ENCODE measurements around the gene ADSS1.
"Not testable (repeated sequence)": the region's sequence is repeated elsewhere in the genome, so short reads cannot be mapped to it uniquely, and the experiment has no call there.

Gene ADSS1

GRCh38 chr14:104717646-104718045, 6.4 kb upstream of the ADSS1 start:
- DNase-seq (ENCODE audit: low read depth in 2 of 2): no peak

- DNase-seq (ENCODE audit: low read depth in 2 of 2): no peak
Observed at GRCh38 chr14:104718147-104718546, 5.9 kb upstream of the ADSS1 start.

DNA sequence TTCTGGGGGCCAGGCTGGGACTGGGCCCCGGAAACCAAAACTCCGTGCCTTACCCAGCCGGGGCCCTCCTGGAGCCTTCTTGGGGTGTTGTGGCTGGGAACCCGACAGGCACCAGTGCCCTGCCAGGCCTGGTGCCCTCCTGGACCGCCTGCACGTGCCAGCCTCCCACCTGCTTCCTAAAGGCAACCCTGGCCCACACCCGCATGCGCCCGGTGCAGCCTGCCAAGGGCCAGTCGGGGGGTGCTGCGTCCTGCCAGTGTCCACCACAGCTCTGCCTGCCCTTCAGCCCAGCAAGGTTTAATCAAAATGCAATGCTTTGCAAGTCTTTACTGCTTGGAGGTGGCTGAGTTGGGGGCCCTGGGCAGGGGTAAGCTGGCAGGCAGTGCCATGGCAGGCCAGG, 5.2 kb upstream of the ADSS1 start:
- no peak for DNase-seq (ENCODE audit: low read depth in 2 of 2)

DNA sequence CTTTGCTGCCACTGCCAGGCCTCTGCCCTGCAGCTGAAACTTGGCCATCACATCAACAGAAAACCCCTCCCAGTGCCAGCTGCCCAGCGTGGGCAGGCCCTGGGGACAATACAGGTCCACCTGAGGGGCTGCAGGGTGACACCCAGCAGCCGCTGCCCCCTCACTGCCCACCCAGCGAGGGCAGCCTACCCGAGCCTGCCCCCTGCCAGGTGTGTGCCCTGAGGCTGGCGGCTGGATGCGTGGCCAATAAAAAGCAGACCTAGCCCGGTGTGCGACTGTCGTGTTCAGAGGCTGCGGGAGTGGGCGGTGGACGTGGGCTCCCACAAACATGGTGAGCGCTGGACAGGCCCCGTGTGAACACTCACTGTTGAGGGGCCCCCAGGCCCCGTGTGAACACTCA, 4.7 kb upstream of the ADSS1 start:
- DNase-seq (ENCODE audit: low read depth in 2 of 2): no peak

DNA sequence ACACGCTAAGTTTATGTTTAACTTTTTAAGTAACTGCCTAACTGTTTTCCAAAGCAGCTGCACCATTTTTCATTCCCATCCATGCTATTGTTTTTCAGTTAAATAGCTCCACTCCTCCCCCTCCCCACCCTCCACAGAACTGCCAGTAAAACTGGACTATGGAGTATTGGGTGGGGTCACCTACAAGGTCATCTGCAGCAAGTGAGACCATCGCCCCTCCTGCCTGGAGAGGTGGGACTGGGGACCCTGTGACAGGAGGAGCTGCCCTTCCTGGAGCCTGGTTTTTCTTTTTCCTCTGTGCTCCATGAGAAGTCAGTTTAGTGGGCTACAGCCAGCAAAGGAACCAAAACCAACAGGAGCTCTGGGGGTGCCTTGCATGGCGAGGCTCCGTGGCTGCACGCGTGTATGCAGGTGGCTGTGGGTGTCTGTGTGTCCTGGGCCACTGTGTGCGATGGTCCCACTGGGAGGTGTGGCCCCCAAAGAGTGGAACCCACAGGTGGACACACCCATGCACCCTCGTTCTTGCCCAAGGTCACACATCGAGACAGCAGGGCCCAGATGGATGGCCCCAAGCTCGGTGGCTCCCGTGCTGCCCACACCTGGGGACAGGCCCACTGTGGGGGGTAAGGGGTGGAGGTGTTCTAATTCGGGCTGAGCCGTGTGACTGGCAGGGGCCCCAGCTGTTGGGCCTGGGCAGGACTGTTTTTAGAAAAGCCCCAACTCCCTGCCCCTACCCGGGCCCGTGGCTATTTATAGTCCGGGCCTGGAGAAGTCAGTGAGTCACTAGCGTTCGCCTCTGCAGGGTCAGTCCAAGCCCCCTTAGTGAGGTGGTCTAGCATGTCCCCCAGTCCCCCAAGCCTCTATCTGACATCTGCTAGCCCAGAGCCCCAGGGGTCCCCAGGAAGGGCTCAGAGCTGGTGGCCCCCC, 2.3 kb upstream of the ADSS1 start:
- no peak for DNase-seq (ENCODE audit: low read depth in 2 of 2)

GRCh38 chr14:104722938-104723650, 935 bp upstream of the ADSS1 start:
- no peak for DNase-seq (ENCODE audit: low read depth in 2 of 2)

DNA sequence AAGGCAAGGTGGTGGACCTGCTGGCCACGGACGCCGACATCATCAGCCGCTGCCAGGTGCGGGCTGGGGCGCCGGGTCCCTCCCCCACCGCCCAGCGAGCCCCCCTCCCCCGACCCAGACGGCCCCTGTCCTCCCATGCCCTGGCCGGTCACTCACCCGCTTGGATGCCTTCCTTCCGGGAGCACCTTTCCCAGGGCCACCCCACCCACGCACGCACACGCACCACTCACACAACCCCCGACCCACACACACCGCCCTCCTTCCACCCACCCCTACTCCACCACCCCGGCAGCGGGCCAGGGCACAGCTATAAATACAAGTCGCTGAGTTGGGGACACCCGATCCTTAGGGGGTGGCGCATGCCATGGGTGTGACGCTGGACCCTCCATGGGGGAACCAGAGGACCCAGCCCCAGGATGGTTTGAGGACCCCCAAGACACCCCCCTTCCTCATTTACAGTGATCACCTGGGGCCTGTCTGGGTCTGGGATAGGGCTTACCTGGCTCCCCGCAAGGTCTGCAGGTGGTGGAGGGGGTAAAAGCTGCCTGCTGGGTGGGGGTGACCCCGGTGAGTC, 465 bp downstream of the ADSS1 start:
- DNase-seq (ENCODE audit: low read depth in 2 of 2): no peak

GRCh38 chr14:104724981-104725771, 1.1 kb downstream of the ADSS1 start:
- no peak for DNase-seq (ENCODE audit: low read depth in 2 of 2)

DNA sequence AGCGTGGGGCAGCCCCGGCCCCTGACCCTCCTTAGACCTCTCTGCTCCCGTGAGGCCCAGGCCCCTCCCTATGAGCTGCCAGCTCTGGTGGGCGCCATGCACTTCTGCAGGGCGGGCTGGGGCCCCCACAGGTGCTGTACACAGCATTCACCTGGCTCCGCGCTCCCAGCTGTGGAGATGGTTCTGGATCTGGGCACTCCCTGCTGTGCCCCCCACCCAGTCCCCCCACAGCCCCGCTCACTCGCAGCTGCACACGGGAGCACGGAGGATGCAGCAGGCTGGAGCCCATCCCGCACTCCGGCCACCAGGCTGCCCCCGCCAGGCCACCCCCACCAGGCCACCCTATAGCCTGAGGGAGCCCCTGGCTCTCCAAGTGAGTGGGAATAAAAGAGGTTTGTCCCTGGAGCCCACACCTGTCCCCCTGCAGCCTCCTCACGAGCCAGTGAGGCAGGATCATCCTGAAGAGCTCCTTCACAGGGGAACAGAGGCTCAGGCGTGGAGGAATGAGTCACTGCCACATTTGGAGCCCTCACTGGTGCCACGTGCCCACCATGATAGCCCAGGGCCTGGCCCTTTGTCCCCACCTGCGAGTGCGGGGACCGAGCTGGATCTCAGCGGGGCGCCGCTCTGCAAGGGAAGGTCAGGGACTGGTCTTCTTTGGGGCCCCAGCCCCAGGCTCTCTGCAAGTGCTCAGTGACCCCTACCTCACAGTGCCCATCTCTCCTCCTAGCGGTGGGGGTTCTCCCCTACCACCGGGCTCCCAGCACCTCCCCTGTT, 1.9 kb downstream of the ADSS1 start:
- no peak for DNase-seq (ENCODE audit: low read depth in 2 of 2)

- DNase-seq (ENCODE audit: low read depth in 2 of 2): no peak
Observed at GRCh38 chr14:104726600-104727451, 2.8 kb downstream of the ADSS1 start.

DNA sequence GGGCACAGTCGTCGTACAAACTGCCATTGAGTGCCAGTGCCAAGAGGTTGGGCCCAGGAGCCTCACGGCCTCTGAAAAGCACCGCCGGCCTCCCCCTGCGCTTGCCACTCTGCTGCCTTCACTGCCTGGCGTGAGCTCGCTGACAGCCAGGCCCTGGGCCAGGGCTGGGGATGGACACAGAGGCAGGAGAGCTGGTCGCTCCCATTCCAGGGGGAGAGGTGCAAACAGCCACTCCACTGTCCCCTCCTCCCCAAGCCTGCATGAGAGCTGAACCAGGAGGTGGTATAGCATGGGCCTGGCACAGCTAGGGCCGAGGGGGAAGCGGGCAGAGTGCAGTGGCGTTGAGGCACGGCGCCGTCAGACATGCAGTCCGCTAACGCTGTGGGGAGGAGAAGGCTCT, 4.6 kb downstream of the ADSS1 start:
- no peak for DNase-seq (ENCODE audit: low read depth in 2 of 2)

DNA sequence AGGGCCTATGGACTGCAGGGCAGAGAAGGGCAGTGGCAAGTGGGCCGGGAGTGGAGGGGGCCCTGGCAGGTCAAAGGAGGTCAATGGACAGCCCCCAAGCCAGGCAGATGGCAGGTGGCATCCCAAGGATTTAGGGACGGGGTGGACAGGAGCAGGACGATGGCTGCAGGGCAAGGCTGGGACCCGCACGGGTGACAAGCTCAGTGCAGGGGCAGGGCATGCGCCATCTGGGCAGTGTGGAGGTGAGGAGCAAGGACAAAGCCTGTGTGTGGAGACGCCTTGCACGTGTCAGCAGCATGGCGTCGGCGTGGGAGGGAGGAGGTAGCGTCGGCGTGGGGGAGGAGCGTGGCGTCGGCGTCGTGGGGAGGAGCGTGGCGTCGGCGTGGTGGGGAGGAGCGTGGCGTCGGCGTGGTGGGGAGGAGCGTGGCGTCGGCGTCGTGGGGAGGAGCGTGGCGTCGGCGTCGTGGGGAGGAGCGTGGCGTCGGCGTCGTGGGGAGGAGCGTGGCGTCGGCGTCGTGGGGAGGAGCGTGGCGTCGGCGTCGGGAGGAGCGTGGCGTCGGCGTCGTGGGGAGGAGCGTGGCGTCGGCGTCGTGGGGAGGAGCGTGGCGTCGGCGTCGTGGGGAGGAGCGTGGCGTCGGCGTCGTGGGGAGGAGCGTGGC, 5.3 kb downstream of the ADSS1 start:
- DNase-seq (ENCODE audit: low read depth in 2 of 2): not testable (repeated sequence)

DNA sequence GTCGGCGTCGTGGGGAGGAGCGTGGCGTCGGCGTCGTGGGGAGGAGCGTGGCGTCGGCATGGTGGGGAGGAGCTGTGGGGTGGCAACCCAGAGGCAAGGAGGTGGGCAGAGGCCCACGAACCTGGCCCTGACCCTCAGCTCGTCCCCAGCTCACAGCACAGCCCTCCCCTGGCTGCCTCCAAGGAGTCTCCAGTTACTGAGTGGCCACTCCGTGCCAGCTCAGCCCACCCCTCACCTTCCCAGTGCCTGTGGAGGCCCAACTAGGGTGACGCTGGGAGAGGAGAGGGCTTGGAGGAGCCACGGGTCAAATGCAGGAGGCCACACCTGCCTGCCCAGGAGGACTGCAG, 5.8 kb downstream of the ADSS1 start:
- no peak for DNase-seq (ENCODE audit: low read depth in 2 of 2)

DNA sequence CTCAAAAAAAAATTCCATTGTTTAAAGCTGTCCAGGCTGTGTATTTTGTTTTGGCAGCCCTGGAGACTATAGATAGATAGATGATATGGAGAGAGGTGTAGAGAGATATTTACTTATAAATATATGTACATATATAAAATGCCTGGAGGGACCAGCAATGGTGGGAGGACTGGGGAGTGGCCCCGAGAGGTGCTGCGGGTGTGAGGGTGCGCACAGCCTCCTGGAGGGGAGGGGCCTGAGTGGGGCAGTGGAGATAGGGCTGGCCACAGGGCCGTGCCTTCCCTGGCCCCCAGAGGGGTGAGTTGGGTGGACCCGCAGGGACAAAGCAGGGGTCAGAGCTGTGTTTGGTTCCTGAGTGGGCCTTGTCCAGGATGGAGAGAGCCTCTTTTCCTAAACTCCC, 6.5 kb downstream of the ADSS1 start:
- DNase-seq (ENCODE audit: low read depth in 2 of 2): no peak

DNA sequence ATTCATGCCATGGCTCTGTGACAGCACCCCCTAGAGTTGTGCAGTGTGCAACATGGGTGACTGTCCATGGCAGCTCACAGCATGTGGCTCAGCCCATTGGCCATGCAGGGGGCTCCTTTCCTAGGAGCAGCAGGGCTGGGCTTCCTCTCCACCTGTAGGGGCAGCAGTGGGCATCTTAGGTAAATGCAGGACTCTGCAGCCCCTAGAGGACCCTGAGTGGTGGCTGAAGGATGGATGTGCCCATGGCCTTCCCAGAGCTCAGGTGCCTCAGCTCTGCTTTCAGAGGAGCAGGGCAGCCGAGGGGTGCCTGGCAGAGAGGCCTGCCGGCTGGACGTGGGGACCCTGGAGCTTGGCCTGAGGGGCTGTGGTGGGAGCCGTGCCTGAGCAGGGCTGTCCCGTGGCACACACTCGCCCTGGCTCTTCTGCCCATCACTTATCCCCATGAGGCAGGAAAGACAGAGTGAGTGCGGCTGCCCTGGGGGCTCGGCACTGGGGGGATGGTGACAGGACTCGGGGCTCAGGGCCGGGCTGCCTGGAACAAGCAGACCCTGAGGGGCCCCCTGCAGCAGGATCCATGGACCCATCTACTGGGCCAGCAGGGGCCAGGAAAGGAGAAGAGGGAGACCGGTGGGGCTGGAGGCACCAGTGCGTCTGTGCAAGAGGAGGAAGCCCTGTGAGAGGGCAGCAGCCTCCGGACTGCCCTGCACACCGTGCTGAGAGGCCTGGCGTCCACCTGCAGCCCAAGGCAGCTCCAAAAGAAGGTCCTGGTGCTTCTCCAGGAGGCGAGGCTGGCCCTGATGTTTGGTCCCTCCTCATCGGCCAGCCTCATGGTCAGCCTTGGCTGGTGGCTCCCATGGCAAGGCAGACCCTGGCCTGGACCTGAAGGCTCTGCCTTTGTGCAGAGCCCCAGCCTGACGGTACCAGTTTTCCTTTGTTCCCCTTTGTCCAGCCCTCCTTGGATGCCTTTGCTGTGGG, 7.6 kb downstream of the ADSS1 start:
- no peak for DNase-seq (ENCODE audit: low read depth in 2 of 2)

DNA sequence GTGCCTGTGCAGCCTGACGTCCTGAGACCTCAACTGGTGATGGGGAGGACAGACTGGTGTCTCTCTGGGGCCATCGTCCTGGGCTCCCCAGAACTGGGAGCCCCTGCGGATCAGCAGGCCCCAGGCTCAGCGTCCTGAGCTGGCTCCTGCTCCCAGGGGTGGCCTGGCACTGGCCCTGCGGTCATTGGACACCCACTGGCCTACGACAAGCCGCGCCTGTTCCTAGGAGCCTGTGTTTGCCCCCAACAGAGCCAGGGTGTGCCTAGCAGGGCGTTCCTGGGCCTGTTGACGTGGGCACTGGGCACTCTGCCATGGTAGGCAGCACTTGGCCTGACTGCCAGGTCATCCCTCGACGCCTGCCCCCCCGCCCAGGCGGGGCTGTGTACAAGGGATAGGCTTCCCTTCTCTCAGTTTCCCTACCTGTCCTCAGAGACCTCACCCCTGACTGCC, 8.4 kb downstream of the ADSS1 start:
- DNase-seq (ENCODE audit: low read depth in 2 of 2): no peak

- DNase-seq (ENCODE audit: low read depth in 2 of 2): no peak
Observed at GRCh38 chr14:104732931-104733681, 9.1 kb downstream of the ADSS1 start.

All from fibroblast of skin of left biceps (primary cell).